RWPE2 (cell line): Measurements from ENCODE around the gene NSMF.
"Not testable (repeated sequence)": the region's sequence is repeated elsewhere in the genome, so short reads cannot be mapped to it uniquely, and the experiment has no call there.

Experiments used
- ATAC-seq: fragments of 200-7000 bp; cut with Tn5 transposase; 3 replicates; pipeline ENCODE4 v1.9.1; 2021; ENCODE audit warnings: low read depth
- DNase-seq: peaks from one replicate; pipeline ENCODE4 v3.0.0-alpha.2; 2020; ENCODE audit warnings: low spot score
- H3K27ac ChIP-seq: fragments of 450-650 bp; 2 replicates; pipeline ENCODE4 v1.5.1; 2017; ENCODE audit warnings: mild to moderate bottlenecking; ENCODE audit not compliant: poor library complexity, severe bottlenecking
- H3K27me3 ChIP-seq: fragments of 250-450 bp; sonication (Bioruptor Pico); 2 replicates; pipeline ENCODE4 v1.5.1; 2021; ENCODE audit warnings: mild to moderate bottlenecking, moderate library complexity; ENCODE audit not compliant: insufficient read depth, poor library complexity, severe bottlenecking
- H3K36me3 ChIP-seq: fragments of 250-450 bp; sonication (Bioruptor Pico); 2 replicates; pipeline ENCODE4 v1.5.1; 2020; ENCODE audit warnings: low read depth, mild to moderate bottlenecking, moderate library complexity
- H3K4me1 ChIP-seq: fragments of 250-450 bp; sonication (Bioruptor Pico); 2 replicates; pipeline ENCODE4 v1.5.1; 2021; ENCODE audit warnings: mild to moderate bottlenecking, moderate library complexity; ENCODE audit not compliant: insufficient read depth, poor library complexity, severe bottlenecking
- H3K4me3 ChIP-seq: fragments of 250-450 bp; sonication (Bioruptor Pico); 2 replicates; pipeline ENCODE4 v1.5.1; 2021; ENCODE audit warnings: mild to moderate bottlenecking, moderate library complexity; ENCODE audit not compliant: severe bottlenecking
- H3K9me3 ChIP-seq: fragments of 250-450 bp; sonication (Bioruptor Pico); 2 replicates; pipeline ENCODE4 v1.5.1; 2021; ENCODE audit warnings: mild to moderate bottlenecking, moderate library complexity; ENCODE audit not compliant: severe bottlenecking
- CTCF ChIP-seq: fragments of 450-650 bp; IDR thresholded peaks from one replicate; pipeline ENCODE4 v1.5.1; 2017; ENCODE audit warnings: mild to moderate bottlenecking, moderate library complexity; ENCODE audit not compliant: poor library complexity, severe bottlenecking

Gene NSMF

GRCh38 chr9:137452006-137452760, 7.0 kb downstream of the NSMF start:
- ATAC-seq (no peak), DNase-seq (peak; percentile 26)
- Histone ChIP-seq H3K27ac (no peak overlapping the region), H3K9me3 (no peaks in the 10 kb centered on the region), H3K4me1 (no peaks in the 10 kb centered on the region), H3K4me3 (no peak overlapping the region), H3K36me3 (peaks cover 25% of the 10 kb centered on the region), H3K27me3 (no peaks in the 10 kb centered on the region)
- no peak for TF ChIP-seq CTCF

GRCh38 chr9:137451264-137452005, 7.7 kb downstream of the NSMF start:
- DNase-seq, H3K4me3 ChIP-seq, H3K9me3 ChIP-seq, H3K27ac ChIP-seq, ATAC-seq, H3K27me3 ChIP-seq, H3K4me1 ChIP-seq: not testable (repeated sequence)
- H3K36me3 ChIP-seq: peaks cover 23% of the 10 kb centered on the region

GRCh38 chr9:137450539-137451222, 8.5 kb downstream of the NSMF start:
- not testable (repeated sequence) for H3K9me3 ChIP-seq, H3K4me3 ChIP-seq, H3K27me3 ChIP-seq, ATAC-seq, H3K27ac ChIP-seq, DNase-seq, H3K4me1 ChIP-seq
- peaks cover 23% of the 10 kb centered on the region for H3K36me3 ChIP-seq

- no peaks in the 10 kb centered on the region for H3K9me3 ChIP-seq
- H3K27me3 ChIP-seq: no peaks in the 10 kb centered on the region
- no peak for ATAC-seq
- peaks cover 23% of the 10 kb centered on the region for H3K36me3 ChIP-seq
- no peak overlapping the region for H3K4me3 ChIP-seq
- H3K27ac ChIP-seq: no peak overlapping the region
- TF ChIP-seq CTCF: no peak
- no peak for DNase-seq
- peaks cover 4% of the 10 kb centered on the region for H3K4me1 ChIP-seq
Observed at GRCh38 chr9:137449931-137450538, 9.1 kb downstream of the NSMF start.

GRCh38 chr9:137449081-137449844, 9.9 kb downstream of the NSMF start:
- H3K4me3 ChIP-seq: no peak overlapping the region
- DNase-seq (no peak), ATAC-seq (no peak)
- no peaks in the 10 kb centered on the region for H3K9me3 ChIP-seq
- no peak for TF ChIP-seq CTCF
- H3K27me3 ChIP-seq: no peaks in the 10 kb centered on the region
- peaks cover 15% of the 10 kb centered on the region for H3K36me3 ChIP-seq
- H3K4me1 ChIP-seq: peaks cover 4% of the 10 kb centered on the region
- H3K27ac ChIP-seq: no peak overlapping the region
